AG04450 (cell line): Measurements from ENCODE around the gene KCNJ12. TPM values are rescaled to one million over a fixed set of nuclear protein-coding genes. Genes with fewer than 3 reads are reported as not detected.

ENCODE experiments used
- CTCF ChIA-PET: fragments of 300-600, 350-600 bp; formaldehyde crosslinking; extraction: SDS; loops from one replicate; lab custom pipeline; 2022; ENCODE audit warnings: antibody characterized with exemption, inconsistent platforms; lab: Charles Lee
- POLR2A ChIA-PET: fragments of 350-600 bp; formaldehyde crosslinking; extraction: SDS; loops from one replicate; lab custom pipeline; 2021; ENCODE audit warnings: antibody characterized with exemption, inconsistent platforms; lab: Yijun Ruan, JAX
- DNase-seq: peaks from one replicate; pipeline ENCODE4 v3.0.0-alpha.2; 2011; ENCODE audit warnings: low read depth, low spot score
- H3K27ac ChIP-seq: one replicate; pipeline ENCODE4 v1.5.1; 2012; ENCODE audit warnings: low read depth, low read length, control low read depth
- H3K27me3 ChIP-seq: one replicate; pipeline ENCODE4 v1.6.0; 2012; ENCODE audit warnings: low read length; ENCODE audit not compliant: control insufficient read depth, insufficient read depth
- H3K4me3 ChIP-seq: 2 replicates; pipeline ENCODE4 v1.5.1; 2011; ENCODE audit warnings: mild to moderate bottlenecking, low read depth, low read length, control low read depth
- H3K9me3 ChIP-seq: 2 replicates; pipeline ENCODE4 v1.5.1; 2012; ENCODE audit warnings: low read length; ENCODE audit not compliant: control insufficient read depth, insufficient read depth
- polyA plus RNA-seq: library from polyadenylated mRNA; depleted of rRNA; stranded (reverse); fragments of >200 nt; gene quantifications from 2 replicates; pipeline ENCODE4 v1.2.3, GENCODE V29; 2011
- TF ChIP-seq, protein P1 (sequence below): IDR thresholded peaks from 2 replicates; pipeline ENCODE4 v1.5.1; 2011; ENCODE audit warnings: low read depth, low read length, control low read depth, inconsistent platforms

Gene KCNJ12
- polyA plus RNA-seq, 1 experiment = 0.02 TPM

GRCh38 chr17:21352981-21353265 lies 23.2 kb upstream of the KCNJ12 start:
- Histone ChIP-seq H3K4me3 (no peak overlapping the region), H3K27me3 (peaks cover 14% of the 10 kb centered on the region), H3K9me3 (no peaks in the 10 kb centered on the region; the same call in 1 of the 2 replicates), H3K27ac (no peak overlapping the region)
- ChIA-PET CTCF (no interaction called here), POLR2A (no interaction called here)
- TF ChIP-seq, protein P1, sequence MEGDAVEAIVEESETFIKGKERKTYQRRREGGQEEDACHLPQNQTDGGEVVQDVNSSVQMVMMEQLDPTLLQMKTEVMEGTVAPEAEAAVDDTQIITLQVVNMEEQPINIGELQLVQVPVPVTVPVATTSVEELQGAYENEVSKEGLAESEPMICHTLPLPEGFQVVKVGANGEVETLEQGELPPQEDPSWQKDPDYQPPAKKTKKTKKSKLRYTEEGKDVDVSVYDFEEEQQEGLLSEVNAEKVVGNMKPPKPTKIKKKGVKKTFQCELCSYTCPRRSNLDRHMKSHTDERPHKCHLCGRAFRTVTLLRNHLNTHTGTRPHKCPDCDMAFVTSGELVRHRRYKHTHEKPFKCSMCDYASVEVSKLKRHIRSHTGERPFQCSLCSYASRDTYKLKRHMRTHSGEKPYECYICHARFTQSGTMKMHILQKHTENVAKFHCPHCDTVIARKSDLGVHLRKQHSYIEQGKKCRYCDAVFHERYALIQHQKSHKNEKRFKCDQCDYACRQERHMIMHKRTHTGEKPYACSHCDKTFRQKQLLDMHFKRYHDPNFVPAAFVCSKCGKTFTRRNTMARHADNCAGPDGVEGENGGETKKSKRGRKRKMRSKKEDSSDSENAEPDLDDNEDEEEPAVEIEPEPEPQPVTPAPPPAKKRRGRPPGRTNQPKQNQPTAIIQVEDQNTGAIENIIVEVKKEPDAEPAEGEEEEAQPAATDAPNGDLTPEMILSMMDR = no peak
- no peak for DNase-seq

DNA sequence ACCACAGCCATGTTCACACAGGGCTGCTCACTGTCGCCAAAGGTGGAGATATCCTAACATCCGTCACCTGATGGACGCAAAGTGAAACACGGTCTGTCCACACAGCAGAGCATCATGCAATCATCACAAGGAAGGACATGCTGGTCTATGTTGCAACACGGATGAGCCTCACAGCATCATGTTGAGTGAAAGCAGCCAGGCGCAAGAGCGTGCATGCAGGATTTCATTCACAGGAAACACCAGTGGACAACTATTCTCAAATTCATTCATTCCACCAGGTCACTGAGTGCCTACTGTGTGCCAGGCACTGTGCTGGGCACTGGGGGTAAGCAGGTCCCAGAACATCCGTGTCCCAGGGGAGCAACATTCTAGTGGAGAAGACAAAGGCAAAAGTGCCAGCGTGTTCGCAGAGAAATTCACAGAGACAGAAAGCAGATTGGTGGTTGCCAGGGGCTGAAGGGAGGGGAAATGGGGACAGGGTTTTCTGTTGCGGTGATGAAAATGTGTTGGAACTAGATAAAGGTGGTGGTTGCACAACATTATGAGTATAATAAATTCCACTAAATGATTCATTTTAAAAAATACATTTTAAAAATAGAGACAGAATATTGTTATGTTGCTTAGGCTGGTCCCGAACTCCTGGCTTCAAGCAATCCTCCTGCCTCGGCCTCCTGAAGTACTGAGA lies 22.7 kb upstream of the KCNJ12 start:
- Histone ChIP-seq H3K27ac (no peak overlapping the region), H3K4me3 (no peak overlapping the region), H3K9me3 (no peaks in the 10 kb centered on the region; the same call in 1 of the 2 replicates), H3K27me3 (peaks cover 17% of the 10 kb centered on the region)
- ChIA-PET CTCF (no interaction called here), POLR2A (no interaction called here)
- TF ChIP-seq, protein P1 = no peak
- DNase-seq = no peak

DNA sequence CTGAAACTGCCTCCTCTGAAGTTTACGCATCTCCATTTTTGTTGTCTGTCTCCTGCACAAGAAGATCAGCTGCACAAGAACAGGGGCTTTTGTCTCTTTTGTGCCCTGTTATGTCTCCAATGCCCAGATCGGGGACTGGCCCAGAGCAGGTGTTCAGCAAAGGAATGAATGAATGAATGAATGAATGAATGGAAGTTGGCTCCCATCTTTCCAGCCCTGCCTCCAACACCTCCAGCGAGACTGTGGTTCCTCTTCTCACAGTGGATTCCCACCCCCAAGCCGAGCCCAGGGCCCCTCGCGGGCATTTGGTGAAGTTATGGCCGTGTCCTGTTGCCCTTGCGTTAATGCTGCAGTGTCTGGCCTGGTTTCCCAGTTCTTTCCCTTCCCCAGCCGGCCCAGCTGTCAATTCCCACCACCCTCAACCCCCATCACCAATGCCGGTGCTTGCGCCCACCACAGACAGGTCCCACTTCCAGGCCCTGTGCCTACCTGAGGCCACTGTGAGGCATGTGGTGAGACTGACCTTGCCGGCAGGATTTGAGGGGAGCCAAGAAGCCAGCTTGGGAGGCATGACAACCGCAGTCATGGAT lies 21.3 kb upstream of the KCNJ12 start:
- Histone ChIP-seq H3K9me3 (no peaks in the 10 kb centered on the region), H3K27me3 (peaks cover 30% of the 10 kb centered on the region), H3K27ac (no peak overlapping the region), H3K4me3 (no peak overlapping the region)
- POLR2A ChIA-PET = no interaction called here
- TF ChIP-seq, protein P1 = no peak
- no peak for DNase-seq
- CTCF ChIA-PET = no interaction called here

DNA sequence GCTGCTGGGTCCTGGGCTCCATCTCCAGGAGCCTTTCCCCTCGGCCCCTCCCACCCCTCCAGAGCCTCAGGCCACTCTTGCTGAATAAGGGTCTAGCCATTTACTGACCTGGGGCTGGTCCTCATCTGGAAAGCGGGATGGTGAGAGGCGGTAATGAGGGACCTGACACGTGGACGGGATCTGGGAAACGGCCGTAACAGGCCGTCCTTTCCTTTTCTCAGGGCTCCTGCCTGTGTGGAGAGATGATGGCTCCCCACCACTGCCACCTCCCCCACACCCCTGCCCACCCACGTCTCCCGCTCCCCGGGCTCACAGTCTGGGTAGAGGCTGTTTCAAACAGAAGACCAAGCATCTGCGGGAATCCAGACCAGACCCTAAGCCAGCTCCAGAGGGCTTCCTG lies 20.6 kb upstream of the KCNJ12 start:
- CTCF ChIA-PET = no interaction called here
- H3K27me3 ChIP-seq = peaks cover 32% of the 10 kb centered on the region
- H3K4me3 ChIP-seq = no peak overlapping the region
- TF ChIP-seq, protein P1 = no peak
- no peak for DNase-seq
- POLR2A ChIA-PET = no interaction called here
- no peak overlapping the region for H3K27ac ChIP-seq
- H3K9me3 ChIP-seq = no peaks in the 10 kb centered on the region

GRCh38 chr17:21356537-21357127 lies 19.5 kb upstream of the KCNJ12 start:
- Histone ChIP-seq H3K27me3 (peaks cover 36% of the 10 kb centered on the region), H3K9me3 (no peaks in the 10 kb centered on the region), H3K4me3 (no peak overlapping the region), H3K27ac (no peak overlapping the region)
- ChIA-PET POLR2A (no interaction called here), CTCF (no interaction called here)
- DNase-seq = no peak
- TF ChIP-seq, protein P1 = no peak
